Testis (tissue), 2 donors: ENCODE data around the gene DPF3.

Source experiments
- CTCF ChIP-seq, 3 experiments: fragments of 450-650 bp in 2 of 3; fragments of 200-600 bp in 1 of 3; sonication (generic) in 1 of 3; IDR thresholded peaks; one replicate each; pipeline ENCODE4 v1.5.1; 2016 to 2019; ENCODE audit warnings: antibody characterized with exemption in 3 of 3, mild to moderate bottlenecking in 2 of 3, moderate library complexity in 1 of 3
- POLR2A ChIP-seq: fragments of 450-650 bp; IDR thresholded peaks from one replicate; pipeline ENCODE4 v1.6.1; 2017; ENCODE audit warnings: antibody characterized with exemption, mild to moderate bottlenecking, moderate library complexity

GRCh38 chr14:72830356-72830755 lies 63.5 kb downstream of the DPF3 start:
- no peak for TF ChIP-seq CTCF (IDR thresholded peaks at IDR 0.05)
- TF ChIP-seq POLR2A, result no peak
